A549 (cell line): ENCODE data around the gene DNM3.

Source experiments
- CTCF ChIP-seq: fragments of >200 bp; sonication (Bioruptor Twin); formaldehyde crosslinking; IDR thresholded peaks from 3 replicates; pipeline ENCODE4 v1.5.1; 2016
- EP300 ChIP-seq, 2 experiments: fragments of >200 bp; sonication (Bioruptor Twin); formaldehyde crosslinking; IDR thresholded peaks; 2 replicates in 1 of 2; 3 replicates in 1 of 2; pipeline ENCODE4 v1.6.1; 2016 to 2017
- POLR2A ChIP-seq: IDR thresholded peaks from 2 replicates; pipeline ENCODE4 v1.6.1; 2012; ENCODE audit warnings: mild to moderate bottlenecking, low read length
- RAD21 ChIP-seq, 2 experiments: fragments of >200 bp in 1 of 2; sonication (Bioruptor Twin) in 1 of 2; formaldehyde crosslinking in 1 of 2; IDR thresholded peaks in 1 of 2; conservative IDR thresholded peaks in 1 of 2; 2 replicates in 1 of 2; 3 replicates in 1 of 2; pipeline ENCODE4 v1.6.1; 2012 to 2018; ENCODE audit warnings: inconsistent platforms in 1 of 2
- RCOR1 ChIP-seq: fragments of 150-350 bp; IDR thresholded peaks from 2 replicates; pipeline ENCODE4 v1.6.1; 2014; ENCODE audit warnings: antibody characterized with exemption, low read length, low read depth
- RFX5 ChIP-seq: fragments of 450-650 bp; IDR thresholded peaks from 2 replicates; pipeline ENCODE4 v1.7.1; 2014; ENCODE audit warnings: antibody characterized with exemption, mild to moderate bottlenecking, moderate library complexity
- SREBF2 ChIP-seq: fragments of 450-650 bp; IDR thresholded peaks from 2 replicates; pipeline ENCODE4 v1.6.1; 2014; ENCODE audit warnings: mild to moderate bottlenecking, moderate library complexity
- ZFP36 ChIP-seq: fragments of 450-650 bp; IDR thresholded peaks from 2 replicates; pipeline ENCODE4 v1.6.1; 2014; ENCODE audit warnings: borderline replicate concordance; ENCODE audit not compliant: partially characterized antibody

DNA sequence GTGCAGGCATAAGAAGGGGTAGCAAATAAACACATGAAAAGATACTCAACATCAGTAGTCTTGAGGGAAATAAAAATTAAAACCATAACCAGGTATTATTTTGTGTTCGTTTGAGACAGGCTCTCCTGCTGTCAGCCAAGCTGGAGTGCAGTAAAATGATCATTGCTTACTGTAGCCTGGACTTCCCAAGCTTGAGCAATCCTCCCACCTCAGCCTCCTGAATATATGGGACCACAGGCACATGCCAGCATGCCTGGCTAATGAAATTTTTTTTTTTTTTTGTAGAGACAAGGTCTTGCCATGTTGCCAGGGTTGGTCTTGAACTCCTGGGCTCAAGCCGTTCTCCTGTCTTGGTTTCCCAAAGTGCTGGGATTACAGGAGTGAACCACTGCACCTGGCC lies 108.0 kb downstream of the DNM3 start:
- TF ChIP-seq RFX5 (no peak), RCOR1 (no peak), RAD21 (conservative IDR thresholded peaks at IDR 0.05 in 1 of 2, IDR thresholded peaks at IDR 0.05 in 1 of 2) (no peak), POLR2A (no peak), CTCF (no peak), EP300 (IDR thresholded peaks at IDR 0.05) (no peak), ZFP36 (no peak), SREBF2 (no peak)
